Type B pancreatic cell (in vitro differentiated cells): ENCODE measurements around the gene CERKL. TPM values are rescaled to one million over a fixed set of nuclear protein-coding genes. Genes with fewer than 3 reads are reported as not detected.
"Not testable (repeated sequence)": the region's sequence is repeated elsewhere in the genome, so short reads cannot be mapped to it uniquely, and the experiment has no call there.

Experiments used
- DNase-seq: peaks from one replicate; pipeline ENCODE4 v3.0.0; 2021; ENCODE audit warnings: mixed read lengths; ENCODE audit not compliant: unreplicated experiment; ENCODE audit errors: extremely low spot score
- H3K27ac Mint-ChIP-seq: 2 replicates; pipeline ENCODE4 v1.8.0; 2021; ENCODE audit warnings: mild to moderate bottlenecking, mixed read lengths
- H3K27me3 Mint-ChIP-seq: 2 replicates; pipeline ENCODE4 v1.8.0; 2021; ENCODE audit warnings: mixed read lengths
- H3K36me3 Mint-ChIP-seq: 2 replicates; pipeline ENCODE4 v1.8.0; 2021; ENCODE audit warnings: mixed read lengths
- H3K4me1 Mint-ChIP-seq: one replicate; pipeline ENCODE4 v1.8.0; 2021; ENCODE audit warnings: mixed read lengths; ENCODE audit not compliant: unreplicated experiment
- H3K4me3 Mint-ChIP-seq: 2 replicates; pipeline ENCODE4 v1.8.0; 2021; ENCODE audit warnings: mild to moderate bottlenecking, mixed read lengths
- H3K9me3 Mint-ChIP-seq: 2 replicates; pipeline ENCODE4 v1.8.0; 2021; ENCODE audit warnings: mixed read lengths
- CTCF ChIP-seq: fragments of 200-600 bp; sonication (generic); conservative IDR thresholded peaks from 2 replicates; pipeline ENCODE4 v1.5.0; 2021; ENCODE audit warnings: antibody characterized with exemption, mild to moderate bottlenecking
- long read RNA-seq: library from polyadenylated mRNA; unstranded; transcript quantifications from one replicate; pipeline ENCODE4 v2.0.0, GENCODE V29; 2020
- total RNA-seq: library from RNA; stranded (reverse); gene quantifications from 2 replicates; pipeline ENCODE4 v1.2.1, GENCODE V29; 2021; ENCODE audit warnings: low replicate concordance

CERKL gene
- 2.9 and 4.3 TPM in 2 replicates for total RNA-seq
- long read RNA-seq, partial matches to known transcripts: 0 of 10 reads
- long read RNA-seq, other reads (novel, unspliced or antisense): 9 of 10 reads

GRCh38 chr2:181656450-181657291, at the start of gene CERKL:
Gene CERKL (minus strand): TSS chr2:181657105. CDS start chr2:181657006, 99 bp downstream.
- Mint-ChIP-seq H3K9me3 (no peaks in the 10 kb centered on the region), H3K27ac (peak within 1 kb of the TSS; percentile 18), H3K36me3 (no peaks in the 10 kb centered on the region), H3K27me3 (peaks cover 78% of the 10 kb centered on the region), H3K4me1 (peaks cover 4% of the 10 kb centered on the region), H3K4me3 (peak within 1 kb of the TSS; percentile 90)
- DNase-seq: no peak
- peak; percentile 38 for TF ChIP-seq CTCF

GRCh38 chr2:181702519-181702918, 45.6 kb upstream of the CERKL start:
- H3K4me1 Mint-ChIP-seq, H3K36me3 Mint-ChIP-seq, H3K4me3 Mint-ChIP-seq, H3K27ac Mint-ChIP-seq, H3K9me3 Mint-ChIP-seq, DNase-seq: not testable (repeated sequence)
- H3K27me3 Mint-ChIP-seq: peaks cover 16% of the 10 kb centered on the region

DNA sequence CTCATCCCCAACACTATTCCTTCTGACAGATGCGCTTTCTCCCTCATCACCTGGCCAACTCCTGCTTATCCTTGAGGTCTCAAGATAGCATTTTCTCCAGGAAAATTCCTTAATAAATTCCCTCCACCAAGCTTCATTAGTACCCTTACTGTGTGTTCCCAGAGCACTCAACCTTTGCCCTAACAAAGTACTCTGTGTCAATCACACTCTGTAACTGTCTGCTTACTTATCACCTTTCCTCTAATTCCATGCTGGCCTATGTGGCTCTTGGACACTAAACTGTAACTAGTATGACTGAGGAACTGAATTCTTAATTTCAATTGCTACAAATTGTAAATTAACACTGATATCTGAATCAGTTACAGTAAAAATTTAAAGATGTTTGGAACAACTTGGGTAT, 41.3 kb upstream of the CERKL start:
- TF ChIP-seq CTCF: no peak
- H3K4me1 Mint-ChIP-seq: no peaks in the 10 kb centered on the region
- no peaks in the 10 kb centered on the region for H3K9me3 Mint-ChIP-seq
- H3K36me3 Mint-ChIP-seq: no peaks in the 10 kb centered on the region
- no peak overlapping the region for H3K4me3 Mint-ChIP-seq
- no peak overlapping the region for H3K27ac Mint-ChIP-seq
- H3K27me3 Mint-ChIP-seq: peaks cover 36% of the 10 kb centered on the region
- DNase-seq: no peak

GRCh38 chr2:181697571-181697970, 40.7 kb upstream of the CERKL start:
- Mint-ChIP-seq H3K27me3 (peaks cover 41% of the 10 kb centered on the region), H3K9me3 (no peaks in the 10 kb centered on the region), H3K4me3 (no peak overlapping the region), H3K36me3 (no peaks in the 10 kb centered on the region), H3K4me1 (no peaks in the 10 kb centered on the region), H3K27ac (no peak overlapping the region)
- no peak for TF ChIP-seq CTCF
- no peak for DNase-seq

DNA sequence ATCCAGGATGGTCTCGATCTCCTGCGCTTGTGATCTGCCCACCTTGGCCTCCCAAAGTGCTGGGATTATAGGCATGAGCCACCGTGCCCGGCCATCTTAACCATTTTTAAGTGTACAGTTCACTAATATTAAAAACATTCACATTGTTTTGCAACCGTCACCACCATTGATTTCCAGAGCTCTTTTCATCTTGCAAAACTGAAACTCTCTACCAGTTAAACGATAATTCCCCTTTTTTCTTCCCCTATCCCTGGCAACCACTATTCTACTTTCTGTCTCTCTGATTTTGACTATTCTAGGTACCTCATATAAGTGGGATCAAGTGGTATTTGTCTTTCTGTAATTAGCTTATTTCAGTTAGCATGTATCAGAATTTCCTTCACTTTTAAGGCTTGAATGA, 40.2 kb upstream of the CERKL start:
- no peak overlapping the region for H3K4me3 Mint-ChIP-seq
- no peaks in the 10 kb centered on the region for H3K4me1 Mint-ChIP-seq
- no peak for DNase-seq
- peaks cover 44% of the 10 kb centered on the region for H3K27me3 Mint-ChIP-seq
- H3K9me3 Mint-ChIP-seq: no peaks in the 10 kb centered on the region
- H3K27ac Mint-ChIP-seq: no peak overlapping the region
- H3K36me3 Mint-ChIP-seq: no peaks in the 10 kb centered on the region
- no peak for TF ChIP-seq CTCF

- H3K27me3 Mint-ChIP-seq: peaks cover 57% of the 10 kb centered on the region
Measured at GRCh38 chr2:181694271-181694670, 37.4 kb upstream of the CERKL start.

More at GRCh38 chr2:181694271-181694670, 37.4 kb upstream of the CERKL start:
- no peak overlapping the region for H3K4me3 Mint-ChIP-seq
- H3K27ac Mint-ChIP-seq: no peak overlapping the region
- H3K4me1 Mint-ChIP-seq: no peaks in the 10 kb centered on the region
- no peaks in the 10 kb centered on the region for H3K36me3 Mint-ChIP-seq
- TF ChIP-seq CTCF: no peak
- no peaks in the 10 kb centered on the region for H3K9me3 Mint-ChIP-seq
- DNase-seq: no peak
